WTC11 (cell line): ENCODE data around the gene GOSR2. TPM values are rescaled to one million over a fixed set of nuclear protein-coding genes. Genes with fewer than 3 reads are reported as not detected.

ENCODE experiments used
- ATAC-seq: fragments of 200-7000 bp; cut with Tn5 transposase; 2 replicates; pipeline ENCODE4 v1.10.0; 2021; ENCODE audit warnings: mild to moderate bottlenecking, moderate library complexity
- CTCF ChIA-PET: fragments of 300-600 bp; sonication (Branson Sonifier 250); formaldehyde crosslinking; loops from one replicate; lab custom pipeline; 2021; ENCODE audit warnings: antibody characterized with exemption; lab: Charles Lee
- POLR2A ChIA-PET: fragments of 350-600 bp; sonication (Branson Sonifier 250); formaldehyde crosslinking; loops from one replicate; lab custom pipeline; 2021; ENCODE audit warnings: antibody characterized with exemption; lab: Charles Lee
- DNase-seq: peaks from one replicate; pipeline ENCODE4 v3.0.0; 2021; ENCODE audit warnings: low spot score
- H3K27ac Mint-ChIP-seq: 2 replicates; pipeline ENCODE4 v1.8.0; 2021; ENCODE audit warnings: mixed read lengths
- H3K27me3 Mint-ChIP-seq: 2 replicates; pipeline ENCODE4 v1.8.0; 2021; ENCODE audit warnings: low read depth, mild to moderate bottlenecking, moderate library complexity, mixed read lengths
- H3K36me3 Mint-ChIP-seq: 2 replicates; pipeline ENCODE4 v1.8.0; 2021; ENCODE audit warnings: mixed read lengths
- H3K4me1 Mint-ChIP-seq: 2 replicates; pipeline ENCODE4 v1.8.0; 2022; ENCODE audit warnings: mixed read lengths
- H3K4me3 Mint-ChIP-seq: 2 replicates; pipeline ENCODE4 v1.8.0; 2021; ENCODE audit warnings: mild to moderate bottlenecking, moderate library complexity, mixed read lengths
- H3K9me3 Mint-ChIP-seq: 2 replicates; pipeline ENCODE4 v1.8.0; 2021; ENCODE audit warnings: mixed read lengths
- ELF4 ChIP-seq: sonication (generic); formaldehyde crosslinking; IDR thresholded peaks from 2 replicates; pipeline ENCODE4 v1.8.1; 2022; ENCODE audit warnings: low read depth, mild to moderate bottlenecking, moderate library complexity, missing genetic modification reagents
- JAZF1 ChIP-seq: fragments of 250-450 bp; sonication (Bioruptor Pico); IDR thresholded peaks from 2 replicates; pipeline ENCODE4 v1.9.0; 2021; ENCODE audit warnings: moderate library complexity, mild to moderate bottlenecking, inconsistent platforms
- NFYB ChIP-seq: sonication (generic); formaldehyde crosslinking; conservative IDR thresholded peaks from 2 replicates; pipeline ENCODE4 v1.8.0; 2022; ENCODE audit warnings: low read depth, missing genetic modification reagents
- RORB ChIP-seq: fragments of 250-450 bp; sonication (Bioruptor Pico); IDR thresholded peaks from 2 replicates; pipeline ENCODE4 v1.9.0; 2021; ENCODE audit warnings: mild to moderate bottlenecking
- SP1 ChIP-seq: sonication (generic); formaldehyde crosslinking; conservative IDR thresholded peaks from 2 replicates; pipeline ENCODE4 v1.8.1; 2022; ENCODE audit warnings: missing genetic modification reagents
- TCF7 ChIP-seq: sonication (generic); formaldehyde crosslinking; IDR thresholded peaks from 2 replicates; pipeline ENCODE4 v1.8.0; 2022; ENCODE audit warnings: mild to moderate bottlenecking, low read depth, missing genetic modification reagents, moderate library complexity
- TEAD1 ChIP-seq: sonication (generic); formaldehyde crosslinking; IDR thresholded peaks from 2 replicates; pipeline ENCODE4 v1.8.0; 2022; ENCODE audit warnings: mild to moderate bottlenecking, missing genetic modification reagents
- ZNF232 ChIP-seq: sonication (generic); formaldehyde crosslinking; IDR thresholded peaks from 2 replicates; pipeline ENCODE4 v1.8.0; 2022; ENCODE audit warnings: mild to moderate bottlenecking, missing genetic modification reagents
- ZNF317 ChIP-seq: sonication (generic); formaldehyde crosslinking; IDR thresholded peaks from 2 replicates; pipeline ENCODE4 v1.8.1; 2023; ENCODE audit warnings: low read depth, mild to moderate bottlenecking, moderate library complexity, missing genetic modification reagents, borderline replicate concordance
- ZNF396 ChIP-seq: fragments of 250-450 bp; sonication (Bioruptor Pico); IDR thresholded peaks from 2 replicates; pipeline ENCODE4 v1.8.0; 2021; ENCODE audit warnings: mild to moderate bottlenecking, moderate library complexity, borderline replicate concordance
- total RNA-seq: library from RNA; stranded (reverse); gene quantifications from 3 replicates; pipeline ENCODE4 v1.2.3, GENCODE V29; 2021
- TF ChIP-seq, protein P1 (sequence below): sonication (generic); formaldehyde crosslinking; IDR thresholded peaks from 2 replicates; pipeline ENCODE4 v1.8.0; 2022; ENCODE audit warnings: mild to moderate bottlenecking, missing genetic modification reagents
- TF ChIP-seq, protein P2 (sequence below): sonication (generic); formaldehyde crosslinking; conservative IDR thresholded peaks from 2 replicates; pipeline ENCODE4 v1.8.1; 2022; ENCODE audit warnings: mild to moderate bottlenecking, missing genetic modification reagents
- TF ChIP-seq, protein P3 (sequence below): sonication (generic); formaldehyde crosslinking; IDR thresholded peaks from 2 replicates; pipeline ENCODE4 v1.8.0; 2023; ENCODE audit warnings: mild to moderate bottlenecking, missing genetic modification reagents
- TF ChIP-seq, protein P4 (sequence below): sonication (generic); formaldehyde crosslinking; IDR thresholded peaks from 2 replicates; pipeline ENCODE4 v1.8.1; 2023; ENCODE audit warnings: mild to moderate bottlenecking, missing genetic modification reagents, borderline replicate concordance
- TF ChIP-seq, protein P5 (sequence below): sonication (generic); formaldehyde crosslinking; IDR thresholded peaks from 2 replicates; pipeline ENCODE4 v1.8.1; 2022; ENCODE audit warnings: low read depth, missing genetic modification reagents, borderline replicate concordance
- TF ChIP-seq, protein P6 (sequence below): sonication (generic); formaldehyde crosslinking; IDR thresholded peaks from 2 replicates; pipeline ENCODE4 v1.8.1; 2023; ENCODE audit warnings: mild to moderate bottlenecking, missing genetic modification reagents, moderate library complexity

Gene GOSR2
- total RNA-seq, 1 experiment from 2014 or later, result 45.8 TPM

DNA sequence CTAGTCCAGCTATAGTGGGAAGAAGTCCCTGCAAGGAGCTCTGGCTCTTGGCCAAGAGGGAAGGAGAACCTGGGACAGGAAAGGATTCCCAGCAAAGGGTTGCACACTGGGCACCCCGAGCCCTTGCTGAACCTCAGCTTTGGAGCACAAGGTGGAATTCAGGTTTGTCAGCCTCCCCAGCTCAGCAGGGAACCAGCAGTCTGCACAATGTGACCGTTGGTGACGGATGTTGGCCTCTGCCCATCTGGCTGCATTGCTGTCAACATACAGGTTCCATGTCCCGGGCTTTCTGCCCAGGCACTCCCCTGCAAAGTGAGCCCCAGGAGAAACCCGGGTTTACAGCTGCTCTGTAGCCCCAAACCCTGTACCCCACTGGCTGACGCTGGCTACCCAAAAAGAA is 49.4 kb downstream of the GOSR2 start (continued):
- TF ChIP-seq, protein P1, sequence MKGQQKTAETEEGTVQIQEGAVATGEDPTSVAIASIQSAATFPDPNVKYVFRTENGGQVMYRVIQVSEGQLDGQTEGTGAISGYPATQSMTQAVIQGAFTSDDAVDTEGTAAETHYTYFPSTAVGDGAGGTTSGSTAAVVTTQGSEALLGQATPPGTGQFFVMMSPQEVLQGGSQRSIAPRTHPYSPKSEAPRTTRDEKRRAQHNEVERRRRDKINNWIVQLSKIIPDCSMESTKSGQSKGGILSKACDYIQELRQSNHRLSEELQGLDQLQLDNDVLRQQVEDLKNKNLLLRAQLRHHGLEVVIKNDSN, result no peak
- TF ChIP-seq JAZF1 (no peak), RORB (CRISPR knock-in tag) (no peak), ZNF232 (CRISPR knock-in tag) (no peak), TCF7 (CRISPR knock-in tag) (no peak), NFYB (CRISPR knock-in tag) (no peak), TEAD1 (CRISPR knock-in tag) (no peak), SP1 (CRISPR knock-in tag) (no peak), ELF4 (CRISPR knock-in tag) (no peak)
- TF ChIP-seq, protein P2, sequence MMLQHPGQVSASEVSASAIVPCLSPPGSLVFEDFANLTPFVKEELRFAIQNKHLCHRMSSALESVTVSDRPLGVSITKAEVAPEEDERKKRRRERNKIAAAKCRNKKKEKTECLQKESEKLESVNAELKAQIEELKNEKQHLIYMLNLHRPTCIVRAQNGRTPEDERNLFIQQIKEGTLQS (CRISPR knock-in tag), result no peak
- TF ChIP-seq, protein P3, sequence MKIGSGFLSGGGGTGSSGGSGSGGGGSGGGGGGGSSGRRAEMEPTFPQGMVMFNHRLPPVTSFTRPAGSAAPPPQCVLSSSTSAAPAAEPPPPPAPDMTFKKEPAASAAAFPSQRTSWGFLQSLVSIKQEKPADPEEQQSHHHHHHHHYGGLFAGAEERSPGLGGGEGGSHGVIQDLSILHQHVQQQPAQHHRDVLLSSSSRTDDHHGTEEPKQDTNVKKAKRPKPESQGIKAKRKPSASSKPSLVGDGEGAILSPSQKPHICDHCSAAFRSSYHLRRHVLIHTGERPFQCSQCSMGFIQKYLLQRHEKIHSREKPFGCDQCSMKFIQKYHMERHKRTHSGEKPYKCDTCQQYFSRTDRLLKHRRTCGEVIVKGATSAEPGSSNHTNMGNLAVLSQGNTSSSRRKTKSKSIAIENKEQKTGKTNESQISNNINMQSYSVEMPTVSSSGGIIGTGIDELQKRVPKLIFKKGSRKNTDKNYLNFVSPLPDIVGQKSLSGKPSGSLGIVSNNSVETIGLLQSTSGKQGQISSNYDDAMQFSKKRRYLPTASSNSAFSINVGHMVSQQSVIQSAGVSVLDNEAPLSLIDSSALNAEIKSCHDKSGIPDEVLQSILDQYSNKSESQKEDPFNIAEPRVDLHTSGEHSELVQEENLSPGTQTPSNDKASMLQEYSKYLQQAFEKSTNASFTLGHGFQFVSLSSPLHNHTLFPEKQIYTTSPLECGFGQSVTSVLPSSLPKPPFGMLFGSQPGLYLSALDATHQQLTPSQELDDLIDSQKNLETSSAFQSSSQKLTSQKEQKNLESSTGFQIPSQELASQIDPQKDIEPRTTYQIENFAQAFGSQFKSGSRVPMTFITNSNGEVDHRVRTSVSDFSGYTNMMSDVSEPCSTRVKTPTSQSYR (CRISPR knock-in tag), result no peak

DNA sequence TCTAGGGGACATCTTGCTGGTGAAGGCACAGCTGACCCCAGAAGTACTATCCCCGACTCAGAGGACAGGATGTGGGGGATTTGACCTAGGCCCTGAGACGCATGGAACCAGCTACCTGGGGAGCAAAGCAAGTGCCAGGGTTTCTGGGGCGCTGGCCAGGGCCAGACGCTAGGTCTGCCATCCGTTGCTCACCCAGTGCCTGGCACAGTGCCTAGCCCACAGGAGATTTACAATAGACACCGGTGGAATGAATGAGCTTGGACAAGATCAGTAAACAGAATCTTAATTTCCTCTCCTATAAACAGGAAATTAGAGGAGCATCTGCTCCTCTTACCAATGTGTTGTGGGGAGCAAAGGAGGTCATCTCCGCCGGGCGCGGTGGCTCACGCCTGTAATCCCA is 51.1 kb downstream of the GOSR2 start:
- DNase-seq (no peak), ATAC-seq (no peak)
- H3K4me1 Mint-ChIP-seq, result peaks cover 23% of the 10 kb centered on the region
- peaks cover 5% of the 10 kb centered on the region for H3K36me3 Mint-ChIP-seq
- H3K27ac Mint-ChIP-seq, result no peak overlapping the region
- H3K9me3 Mint-ChIP-seq, result no peaks in the 10 kb centered on the region
- peaks cover 13% of the 10 kb centered on the region for H3K27me3 Mint-ChIP-seq
- ChIA-PET CTCF (interaction anchor here (7.1 kb wide), 1 partner anchor 30 kb away, joined by 118 read pairs; no protein-coding TSS in a partner anchor), POLR2A (no interaction called here)
- TF ChIP-seq ZNF396 (CRISPR knock-in tag) (no peak), ZNF232 (CRISPR knock-in tag) (no peak), ZNF317 (no peak)
- TF ChIP-seq, protein P4, sequence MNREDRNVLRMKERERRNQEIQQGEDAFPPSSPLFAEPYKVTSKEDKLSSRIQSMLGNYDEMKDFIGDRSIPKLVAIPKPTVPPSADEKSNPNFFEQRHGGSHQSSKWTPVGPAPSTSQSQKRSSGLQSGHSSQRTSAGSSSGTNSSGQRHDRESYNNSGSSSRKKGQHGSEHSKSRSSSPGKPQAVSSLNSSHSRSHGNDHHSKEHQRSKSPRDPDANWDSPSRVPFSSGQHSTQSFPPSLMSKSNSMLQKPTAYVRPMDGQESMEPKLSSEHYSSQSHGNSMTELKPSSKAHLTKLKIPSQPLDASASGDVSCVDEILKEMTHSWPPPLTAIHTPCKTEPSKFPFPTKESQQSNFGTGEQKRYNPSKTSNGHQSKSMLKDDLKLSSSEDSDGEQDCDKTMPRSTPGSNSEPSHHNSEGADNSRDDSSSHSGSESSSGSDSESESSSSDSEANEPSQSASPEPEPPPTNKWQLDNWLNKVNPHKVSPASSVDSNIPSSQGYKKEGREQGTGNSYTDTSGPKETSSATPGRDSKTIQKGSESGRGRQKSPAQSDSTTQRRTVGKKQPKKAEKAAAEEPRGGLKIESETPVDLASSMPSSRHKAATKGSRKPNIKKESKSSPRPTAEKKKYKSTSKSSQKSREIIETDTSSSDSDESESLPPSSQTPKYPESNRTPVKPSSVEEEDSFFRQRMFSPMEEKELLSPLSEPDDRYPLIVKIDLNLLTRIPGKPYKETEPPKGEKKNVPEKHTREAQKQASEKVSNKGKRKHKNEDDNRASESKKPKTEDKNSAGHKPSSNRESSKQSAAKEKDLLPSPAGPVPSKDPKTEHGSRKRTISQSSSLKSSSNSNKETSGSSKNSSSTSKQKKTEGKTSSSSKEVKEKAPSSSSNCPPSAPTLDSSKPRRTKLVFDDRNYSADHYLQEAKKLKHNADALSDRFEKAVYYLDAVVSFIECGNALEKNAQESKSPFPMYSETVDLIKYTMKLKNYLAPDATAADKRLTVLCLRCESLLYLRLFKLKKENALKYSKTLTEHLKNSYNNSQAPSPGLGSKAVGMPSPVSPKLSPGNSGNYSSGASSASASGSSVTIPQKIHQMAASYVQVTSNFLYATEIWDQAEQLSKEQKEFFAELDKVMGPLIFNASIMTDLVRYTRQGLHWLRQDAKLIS (CRISPR knock-in tag), result no peak
- TF ChIP-seq, protein P5, sequence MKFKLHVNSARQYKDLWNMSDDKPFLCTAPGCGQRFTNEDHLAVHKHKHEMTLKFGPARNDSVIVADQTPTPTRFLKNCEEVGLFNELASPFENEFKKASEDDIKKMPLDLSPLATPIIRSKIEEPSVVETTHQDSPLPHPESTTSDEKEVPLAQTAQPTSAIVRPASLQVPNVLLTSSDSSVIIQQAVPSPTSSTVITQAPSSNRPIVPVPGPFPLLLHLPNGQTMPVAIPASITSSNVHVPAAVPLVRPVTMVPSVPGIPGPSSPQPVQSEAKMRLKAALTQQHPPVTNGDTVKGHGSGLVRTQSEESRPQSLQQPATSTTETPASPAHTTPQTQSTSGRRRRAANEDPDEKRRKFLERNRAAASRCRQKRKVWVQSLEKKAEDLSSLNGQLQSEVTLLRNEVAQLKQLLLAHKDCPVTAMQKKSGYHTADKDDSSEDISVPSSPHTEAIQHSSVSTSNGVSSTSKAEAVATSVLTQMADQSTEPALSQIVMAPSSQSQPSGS (CRISPR knock-in tag), result no peak
- TF ChIP-seq, protein P6, sequence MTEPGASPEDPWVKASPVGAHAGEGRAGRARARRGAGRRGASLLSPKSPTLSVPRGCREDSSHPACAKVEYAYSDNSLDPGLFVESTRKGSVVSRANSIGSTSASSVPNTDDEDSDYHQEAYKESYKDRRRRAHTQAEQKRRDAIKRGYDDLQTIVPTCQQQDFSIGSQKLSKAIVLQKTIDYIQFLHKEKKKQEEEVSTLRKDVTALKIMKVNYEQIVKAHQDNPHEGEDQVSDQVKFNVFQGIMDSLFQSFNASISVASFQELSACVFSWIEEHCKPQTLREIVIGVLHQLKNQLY (CRISPR knock-in tag), result no peak
- TF ChIP-seq, all 79 proteins: peak for 0
- no peak overlapping the region for H3K4me3 Mint-ChIP-seq
